SK-N-SH (cell line): Measurements from ENCODE around the gene TRAF1.

Source experiments
- CTCF ChIP-seq: fragments of 200-600 bp; sonication (generic); IDR thresholded peaks from 2 replicates; pipeline ENCODE4 v1.6.1; 2017; ENCODE audit warnings: antibody characterized with exemption, mild to moderate bottlenecking, moderate library complexity
- ELF1 ChIP-seq: IDR thresholded peaks from 2 replicates; pipeline ENCODE4 v1.4.0; 2012
- FOXM1 ChIP-seq: IDR thresholded peaks from 2 replicates; pipeline ENCODE4 v1.4.0; 2012; ENCODE audit warnings: low read depth, mild to moderate bottlenecking
- GATA2 ChIP-seq: sonication (generic); formaldehyde crosslinking; IDR thresholded peaks from 2 replicates; pipeline ENCODE4 v1.5.0; 2020; ENCODE audit warnings: mild to moderate bottlenecking, missing genetic modification reagents
- TAF1 ChIP-seq: IDR thresholded peaks from 2 replicates; pipeline ENCODE4 v1.6.1; 2012; ENCODE audit warnings: low read depth, mild to moderate bottlenecking, low read length, moderate library complexity, borderline replicate concordance
- YY1 ChIP-seq: IDR thresholded peaks from 2 replicates; pipeline ENCODE4 v1.4.0; 2012; ENCODE audit warnings: low read depth, mild to moderate bottlenecking

DNA sequence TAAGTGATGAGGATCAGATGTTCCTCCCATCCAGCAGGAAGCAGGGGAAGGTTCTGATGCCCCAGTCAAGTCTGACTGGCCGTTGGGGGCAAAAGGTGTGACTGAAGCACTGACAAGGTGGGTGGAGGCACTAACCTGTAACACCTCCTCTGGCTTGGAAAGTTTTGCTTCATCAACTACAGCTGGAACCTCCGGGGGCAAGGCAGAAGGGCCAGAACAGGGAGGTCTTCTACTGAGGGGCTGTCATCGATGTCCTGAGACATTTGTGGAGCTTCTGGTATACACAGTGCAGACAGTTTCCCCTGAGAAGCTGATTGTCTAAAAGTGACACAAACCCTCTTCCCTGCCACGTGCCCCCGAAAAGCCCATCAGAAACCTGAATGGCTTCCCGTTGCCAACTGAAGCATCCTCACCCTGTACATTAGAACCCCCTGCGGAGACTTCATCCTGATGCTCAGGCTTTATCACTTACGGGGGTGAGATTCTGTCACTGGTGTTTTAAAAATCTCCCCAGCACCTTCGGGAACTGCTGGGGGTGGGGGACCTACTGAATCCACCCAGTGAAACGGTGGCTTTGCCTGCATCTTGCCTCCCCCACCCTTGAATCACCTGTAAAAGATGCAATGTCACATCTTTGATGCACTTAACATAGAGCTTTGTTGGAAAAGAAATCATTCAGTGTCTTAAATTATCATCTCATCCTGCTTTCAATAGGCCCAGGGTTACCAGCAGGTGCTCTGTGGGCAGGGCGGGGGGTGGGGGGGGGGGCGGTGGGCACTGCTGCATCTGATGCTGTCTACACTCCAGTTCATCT lies 24.6 kb downstream of the TRAF1 start:
- TF ChIP-seq TAF1 = no peak
- no peak for TF ChIP-seq FOXM1
- TF ChIP-seq CTCF = no peak
- no peak for TF ChIP-seq YY1
- no peak for TF ChIP-seq GATA2 (CRISPR knock-in tag)
- no peak for TF ChIP-seq ELF1
